Cardiac fibroblast (primary cell): ENCODE measurements around the gene TMEM63A.

ENCODE experiments used
- DNase-seq, 2 donors: peaks; one replicate each; pipeline versions ENCODE4 v3.0.0 to v3.0.0-alpha.2; 2010; ENCODE audit warnings: low read depth in 2 of 2
- H3K4me3 ChIP-seq, 2 donors: replicated peaks in 1 of 2; 1 replicate in 1 of 2; 2 replicates in 1 of 2; pipeline ENCODE4 v1.5.1; 2011; ENCODE audit warnings: low read depth in 2 of 2, low read length in 2 of 2, mild to moderate bottlenecking in 2 of 2, moderate library complexity in 1 of 2
- TF ChIP-seq, protein P1 (sequence below): IDR thresholded peaks from one replicate; pipeline ENCODE4 v1.5.1; 2011; ENCODE audit warnings: low read depth, mild to moderate bottlenecking, low read length, inconsistent platforms

Gene TMEM63A

DNA sequence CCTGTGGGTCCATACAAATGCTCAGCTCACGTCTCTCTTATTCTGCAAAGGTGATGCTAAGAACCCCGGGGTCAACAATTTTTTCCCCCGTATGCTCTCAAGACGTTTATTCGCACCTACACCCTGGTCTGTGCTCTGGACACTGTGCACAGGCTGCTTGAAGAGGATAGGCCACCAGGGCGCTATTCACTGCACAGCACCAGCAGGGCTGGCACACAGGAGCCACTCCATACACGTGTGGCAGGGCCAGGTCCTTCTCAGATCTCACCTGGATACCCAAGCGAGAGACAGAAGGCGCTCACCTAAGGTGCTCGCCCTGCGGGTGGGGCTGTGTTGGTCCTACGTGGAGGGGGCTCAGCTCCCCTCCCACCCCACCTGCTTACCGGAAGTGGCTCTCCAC, 16.7 kb downstream of the TMEM63A start:
- TF ChIP-seq, protein P1, sequence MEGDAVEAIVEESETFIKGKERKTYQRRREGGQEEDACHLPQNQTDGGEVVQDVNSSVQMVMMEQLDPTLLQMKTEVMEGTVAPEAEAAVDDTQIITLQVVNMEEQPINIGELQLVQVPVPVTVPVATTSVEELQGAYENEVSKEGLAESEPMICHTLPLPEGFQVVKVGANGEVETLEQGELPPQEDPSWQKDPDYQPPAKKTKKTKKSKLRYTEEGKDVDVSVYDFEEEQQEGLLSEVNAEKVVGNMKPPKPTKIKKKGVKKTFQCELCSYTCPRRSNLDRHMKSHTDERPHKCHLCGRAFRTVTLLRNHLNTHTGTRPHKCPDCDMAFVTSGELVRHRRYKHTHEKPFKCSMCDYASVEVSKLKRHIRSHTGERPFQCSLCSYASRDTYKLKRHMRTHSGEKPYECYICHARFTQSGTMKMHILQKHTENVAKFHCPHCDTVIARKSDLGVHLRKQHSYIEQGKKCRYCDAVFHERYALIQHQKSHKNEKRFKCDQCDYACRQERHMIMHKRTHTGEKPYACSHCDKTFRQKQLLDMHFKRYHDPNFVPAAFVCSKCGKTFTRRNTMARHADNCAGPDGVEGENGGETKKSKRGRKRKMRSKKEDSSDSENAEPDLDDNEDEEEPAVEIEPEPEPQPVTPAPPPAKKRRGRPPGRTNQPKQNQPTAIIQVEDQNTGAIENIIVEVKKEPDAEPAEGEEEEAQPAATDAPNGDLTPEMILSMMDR: no peak
- H3K4me3 ChIP-seq: no peak overlapping the region
- no peak for DNase-seq

- no peak overlapping the region for H3K4me3 ChIP-seq
- TF ChIP-seq, protein P1: no peak
- peak in 1 of 2 donors; percentile 41 for DNase-seq
Observed at GRCh38 chr1:225863167-225863566, 19.0 kb downstream of the TMEM63A start.

DNA sequence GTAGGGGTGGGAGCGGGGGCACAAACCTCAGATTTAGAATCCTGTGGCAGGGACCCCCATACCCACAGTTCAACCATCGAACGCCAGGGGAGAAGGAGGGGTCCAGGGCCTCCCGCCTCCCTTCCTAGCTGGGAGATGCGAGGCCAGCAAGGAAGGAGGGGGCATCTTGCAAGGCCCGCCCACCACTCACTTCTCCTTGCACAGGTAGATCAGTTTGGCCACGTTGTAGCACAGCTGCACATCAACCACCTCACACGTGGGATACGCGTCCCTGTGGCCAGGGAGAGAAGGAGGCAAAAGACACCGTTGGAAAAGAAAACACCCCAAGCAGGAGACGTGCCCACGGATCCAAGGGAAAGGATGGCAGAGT, 19.6 kb downstream of the TMEM63A start:
- no peak for DNase-seq
- no peak overlapping the region for H3K4me3 ChIP-seq
- TF ChIP-seq, protein P1: no peak

DNA sequence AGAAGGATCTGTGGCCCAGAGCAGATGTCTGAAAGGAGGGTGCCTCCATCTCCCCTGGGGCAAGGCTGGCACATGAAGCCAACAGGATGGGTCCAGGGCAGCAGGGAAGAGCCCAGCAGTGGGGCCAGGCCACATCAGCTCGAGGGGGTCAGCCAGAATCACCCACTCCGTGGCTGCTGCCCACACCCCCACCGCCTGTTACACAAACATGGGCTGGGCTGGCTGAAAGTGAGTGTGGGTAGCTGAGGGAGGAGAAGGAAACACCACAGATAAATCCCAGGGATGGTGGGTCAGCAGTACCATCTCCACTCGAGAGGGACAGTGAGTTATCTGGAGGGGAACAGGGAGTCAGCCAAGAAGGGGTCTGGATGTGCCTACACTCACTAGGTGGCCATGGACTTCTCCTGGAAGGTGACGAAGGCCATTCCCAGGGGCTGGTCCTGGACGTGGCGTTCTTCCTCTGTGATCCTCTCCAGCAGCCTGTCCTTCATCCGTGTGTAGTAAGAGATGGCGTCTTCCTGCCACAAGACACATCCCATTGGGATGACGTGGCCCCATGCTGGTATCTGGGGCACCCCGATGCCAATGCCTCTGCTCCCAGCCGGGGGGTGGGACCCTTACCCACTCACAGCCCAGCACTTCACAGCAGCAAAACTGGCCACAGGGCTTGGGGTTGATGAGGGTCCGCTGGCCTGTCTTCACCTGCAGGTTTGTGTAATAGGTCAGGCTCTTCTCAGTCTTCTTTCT, 20.2 kb downstream of the TMEM63A start:
- DNase-seq: no peak
- no peak overlapping the region for H3K4me3 ChIP-seq
- TF ChIP-seq, protein P1: no peak

DNA sequence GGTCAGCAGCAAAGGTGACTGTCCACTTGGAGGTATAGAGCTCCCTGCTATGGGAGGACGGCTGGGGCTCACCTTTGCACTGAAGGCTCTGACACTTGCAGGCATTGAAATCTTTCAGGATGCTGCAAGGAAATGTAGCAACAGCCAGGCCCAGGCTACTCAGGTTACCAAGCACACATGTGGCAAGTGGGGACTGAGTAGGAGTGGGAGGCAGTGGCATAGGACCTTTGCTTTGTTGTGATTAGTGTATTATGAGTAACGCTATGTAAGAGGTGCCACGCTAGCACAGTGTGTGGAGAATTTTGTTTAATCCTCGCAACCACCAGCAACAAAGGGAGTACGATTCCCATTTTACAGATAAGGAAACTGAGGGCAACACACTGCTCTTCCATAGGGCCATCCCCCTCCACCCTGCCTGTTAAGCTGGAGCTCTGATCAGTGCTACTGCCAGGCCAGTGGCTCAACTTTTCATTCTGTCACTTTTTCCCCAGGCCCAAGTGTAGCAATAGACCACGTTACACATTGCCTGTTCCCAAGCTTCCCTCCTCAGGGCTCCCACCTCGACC, 21.2 kb downstream of the TMEM63A start:
- TF ChIP-seq, protein P1: no peak
- no peak for DNase-seq
- no peak overlapping the region for H3K4me3 ChIP-seq

DNA sequence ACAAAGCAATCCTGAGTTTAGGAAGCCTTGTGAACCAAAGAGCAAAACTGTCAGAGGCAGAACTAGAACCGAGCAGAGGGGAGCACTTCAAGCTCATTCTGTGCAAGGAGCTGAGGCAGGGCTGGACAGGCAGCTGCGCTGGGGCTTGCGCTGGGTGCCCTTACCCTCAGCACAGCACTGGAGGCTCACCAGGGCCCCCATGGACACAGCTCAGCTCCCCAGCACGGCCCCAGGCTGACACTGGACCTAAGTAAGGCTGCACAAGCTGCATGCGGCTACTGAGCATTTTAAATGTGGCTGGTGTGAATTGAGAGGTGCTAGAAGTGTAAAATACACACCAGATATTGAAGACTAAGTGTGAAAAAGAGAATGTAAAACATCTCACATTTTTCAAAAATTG, 22.1 kb downstream of the TMEM63A start:
- no peak overlapping the region for H3K4me3 ChIP-seq
- TF ChIP-seq, protein P1: no peak
- DNase-seq: no peak
